ENCODE measurements around the gene MYBBP1A.
"Not testable (repeated sequence)": the region's sequence is repeated elsewhere in the genome, so short reads cannot be mapped to it uniquely, and the experiment has no call there.

MYBBP1A gene

GRCh38 chr17:4554997-4555799 is at the start of gene MYBBP1A:
TSS of gene MYBBP1A (minus strand) at chr17:4555384. CDS start at chr17:4555324, 60 bp downstream.
- peak; percentile 96 for DNase-seq (ENCODE audit: low read depth, low spot score)

- peak; percentile 8 for DNase-seq (ENCODE audit: low read depth, low spot score)
These were observed 49.6 kb upstream of the MYBBP1A start for GRCh38 chr17:4604736-4605135.

DNA sequence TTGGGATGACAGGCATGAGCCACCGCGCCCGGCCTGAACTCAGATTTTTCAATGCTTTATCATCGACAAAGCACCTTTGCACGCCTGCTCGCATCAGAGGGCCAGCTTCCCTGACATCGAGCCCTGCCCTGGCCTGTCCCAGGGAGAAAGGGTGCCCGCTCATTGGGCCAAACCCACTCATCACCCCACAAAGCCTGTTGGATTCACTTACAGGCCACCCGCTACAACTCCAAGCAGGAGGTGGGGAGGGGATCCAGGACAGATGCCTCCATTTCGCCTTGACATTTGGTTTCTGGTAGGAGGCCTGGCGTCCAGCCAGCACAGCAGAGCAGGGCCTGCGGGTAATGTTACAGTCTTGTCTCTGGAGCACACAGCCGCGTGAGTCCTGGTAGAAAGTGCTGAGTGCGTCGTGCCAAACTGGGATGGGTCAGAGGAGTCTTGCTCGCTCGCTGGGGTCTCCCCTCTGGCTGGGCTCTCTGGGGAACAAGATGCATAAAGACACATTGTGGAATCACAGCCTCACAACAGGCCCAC is 49.0 kb upstream of the MYBBP1A start:
- DNase-seq (ENCODE audit: low read depth, low spot score): peak; percentile 53

DNA sequence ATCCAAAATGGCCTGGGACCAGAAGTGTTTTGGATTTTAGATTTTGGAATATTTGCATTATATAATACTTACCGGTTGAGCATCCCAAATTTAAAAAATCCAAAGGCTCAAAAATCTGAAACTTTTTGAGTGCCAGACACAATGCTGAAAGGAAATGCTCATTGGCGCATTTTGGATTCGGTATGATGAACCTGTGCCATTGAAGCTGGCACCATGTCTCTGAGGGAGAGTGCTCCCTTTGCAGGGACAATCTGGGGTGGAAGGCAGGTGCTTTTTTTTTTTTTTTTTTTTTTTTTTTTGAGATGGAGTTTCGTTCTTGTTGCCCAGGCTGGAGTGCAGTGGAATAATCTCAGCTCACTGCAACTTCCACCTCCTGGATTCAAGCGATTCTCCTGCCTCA is 46.9 kb upstream of the MYBBP1A start:
- DNase-seq (ENCODE audit: low read depth, low spot score): no peak

- no peak for DNase-seq (ENCODE audit: low read depth, low spot score)
These were observed 46.1 kb upstream of the MYBBP1A start for GRCh38 chr17:4601326-4601725.

DNA sequence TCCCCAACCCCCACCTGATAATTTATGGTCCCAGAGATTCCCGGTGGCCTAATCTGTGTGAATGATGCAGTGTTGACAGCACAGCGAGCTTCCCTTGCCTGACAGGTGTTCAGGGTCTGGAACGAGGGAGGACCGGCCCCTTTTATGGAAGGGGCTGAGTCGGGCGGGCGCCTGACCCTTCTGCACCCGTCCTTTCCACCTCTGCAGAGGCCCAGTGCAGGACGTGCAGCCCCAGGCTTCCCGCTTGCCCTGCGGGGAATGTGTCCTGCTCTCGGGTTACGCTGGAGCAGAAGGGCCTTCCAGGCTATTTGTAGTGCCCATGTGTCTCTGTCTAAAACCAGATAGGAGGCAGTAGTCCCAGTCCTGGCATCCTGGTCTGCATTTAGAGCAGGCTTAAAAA is 45.4 kb upstream of the MYBBP1A start:
- peak; percentile 94 for DNase-seq (ENCODE audit: low read depth, low spot score)

DNA sequence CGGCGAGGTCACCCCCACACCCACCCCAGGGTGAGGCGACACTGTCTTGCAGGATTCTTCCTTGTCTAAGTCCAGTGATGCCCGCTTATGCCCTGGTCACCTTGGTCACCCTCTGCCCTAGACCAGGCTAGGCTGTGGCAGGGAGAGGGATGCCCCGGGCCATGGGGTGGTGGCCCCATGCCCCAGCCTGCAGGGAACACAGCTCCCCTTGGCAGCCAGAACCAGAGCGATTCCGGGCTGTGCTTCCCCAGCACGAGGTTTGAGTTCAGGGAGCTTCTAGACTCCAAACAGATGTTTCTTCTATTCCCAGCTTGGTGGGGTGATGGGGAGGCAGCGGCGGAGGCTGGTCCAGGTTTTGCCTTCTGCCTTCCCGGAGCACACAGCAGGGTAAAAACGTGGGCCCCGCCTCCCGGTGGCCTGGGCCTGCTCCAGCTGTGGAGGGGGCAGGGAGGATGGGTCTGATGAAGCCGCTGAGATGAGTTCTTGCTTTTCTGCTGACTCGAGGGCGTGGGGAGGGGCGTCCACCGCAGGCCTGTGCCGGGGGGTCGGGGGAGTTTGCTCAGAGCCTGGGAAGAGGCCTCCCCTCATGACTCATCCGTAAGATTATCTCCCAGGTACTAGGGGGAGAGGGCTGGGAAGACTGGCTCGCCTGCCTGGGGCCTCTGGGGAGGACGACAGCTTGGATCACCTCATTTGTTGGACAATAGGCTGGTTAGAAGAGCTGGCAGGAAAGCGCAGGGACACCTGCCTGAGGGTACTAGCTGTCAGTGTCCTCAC is 44.5 kb upstream of the MYBBP1A start:
- peak; percentile 99 for DNase-seq (ENCODE audit: low read depth, low spot score)

DNA sequence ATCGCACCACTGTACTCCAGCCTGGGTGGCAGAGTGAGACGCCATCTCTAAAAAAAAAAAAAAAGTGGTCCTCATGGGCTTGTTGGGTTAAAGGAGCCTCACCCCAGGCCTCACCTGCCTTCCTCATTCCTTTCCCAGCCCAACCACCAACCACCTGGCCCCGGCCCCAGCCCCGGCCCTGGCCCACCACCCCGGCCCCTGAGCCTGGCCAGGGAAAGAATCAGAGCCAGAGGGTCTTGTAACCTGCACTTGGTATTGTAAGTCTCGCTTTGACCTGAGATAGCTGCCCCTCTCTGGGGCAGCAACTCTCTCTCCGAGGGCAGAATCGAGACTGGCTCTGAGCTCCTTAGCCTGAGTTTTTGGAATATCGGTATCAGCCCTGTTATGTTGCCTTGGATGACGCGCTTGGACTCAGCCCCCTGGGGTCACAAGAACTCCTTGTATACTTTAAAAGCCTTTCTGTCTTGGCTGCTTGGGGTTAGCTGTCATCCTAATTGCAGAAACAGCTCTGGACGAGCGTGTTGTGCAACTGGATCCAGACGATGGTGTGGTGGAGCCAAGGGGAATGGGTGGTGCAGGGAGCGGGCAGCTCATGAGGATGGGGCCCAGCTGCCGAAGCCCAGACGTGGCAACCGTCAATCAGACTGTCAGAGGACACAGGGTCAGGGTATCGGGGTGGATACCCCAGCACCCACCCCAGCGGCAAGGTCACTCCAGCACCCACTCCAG is 43.8 kb upstream of the MYBBP1A start:
- peak; percentile 71 for DNase-seq (ENCODE audit: low read depth, low spot score)

- no peak for DNase-seq (ENCODE audit: low read depth, low spot score)
These were observed 42.8 kb upstream of the MYBBP1A start for GRCh38 chr17:4597975-4598374.

- no peak for DNase-seq (ENCODE audit: low read depth, low spot score)
These were observed 41.6 kb upstream of the MYBBP1A start for GRCh38 chr17:4596636-4597380.

GRCh38 chr17:4595685-4596342 is 40.6 kb upstream of the MYBBP1A start:
- not testable (repeated sequence) for DNase-seq (ENCODE audit: low read depth, low spot score)

DNA sequence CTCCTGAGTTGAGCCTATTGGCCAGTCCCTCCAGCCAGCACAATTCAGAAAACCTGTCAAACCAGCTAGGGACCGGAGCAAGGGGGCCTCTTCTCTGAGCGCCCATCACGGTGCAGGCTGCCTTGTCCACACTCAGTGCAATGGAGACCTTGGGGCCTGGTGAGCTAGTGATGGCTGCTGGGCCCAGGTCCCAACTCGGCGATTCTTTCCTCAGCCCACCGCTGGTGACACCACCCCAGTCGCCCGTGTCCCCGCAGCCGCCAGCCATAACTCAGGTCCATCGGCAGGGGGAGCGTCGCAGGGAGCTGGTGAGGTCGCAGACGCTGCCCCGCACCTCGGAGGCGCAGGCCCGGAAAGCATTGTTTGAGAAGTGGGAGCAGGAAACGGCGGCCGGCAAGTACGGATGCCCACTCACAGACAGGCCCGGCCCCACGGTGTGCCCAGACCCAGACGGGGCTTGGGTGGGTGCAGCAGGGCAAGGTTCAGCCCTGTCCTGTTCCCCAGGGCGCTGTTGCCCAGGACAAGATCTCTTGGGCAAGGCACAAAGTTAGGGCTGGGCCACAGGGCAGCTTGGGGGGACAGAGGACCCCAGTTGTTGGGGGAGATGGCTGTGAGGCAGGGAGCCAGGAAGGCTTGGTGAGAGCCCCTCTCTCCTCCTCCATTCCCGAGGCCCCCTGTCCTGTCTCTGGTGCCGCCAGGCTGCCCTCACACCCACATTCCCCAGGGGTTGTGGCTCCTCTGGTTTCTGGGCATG is 39.9 kb upstream of the MYBBP1A start:
- peak; percentile 79 for DNase-seq (ENCODE audit: low read depth, low spot score)

DNA sequence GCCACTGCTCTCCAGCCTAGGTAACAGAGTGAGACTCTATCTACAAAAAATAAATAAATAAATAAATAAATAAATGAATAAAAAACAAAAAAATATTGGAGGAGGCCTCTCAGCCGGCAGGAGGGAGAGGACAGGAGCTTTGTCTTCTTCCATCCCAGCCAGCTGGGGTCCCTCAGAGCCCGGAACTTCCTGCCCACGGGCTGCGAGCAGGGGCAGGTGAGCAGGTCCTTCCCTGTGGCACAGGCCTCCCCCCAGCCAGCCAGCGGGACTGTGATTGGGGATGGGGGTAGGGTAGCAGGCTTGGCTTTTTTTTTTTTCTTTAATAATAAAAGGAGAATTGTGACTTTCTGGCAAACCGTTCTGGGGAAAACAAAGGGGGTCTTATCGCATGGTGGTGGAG is 39.2 kb upstream of the MYBBP1A start:
- DNase-seq (ENCODE audit: low read depth, low spot score): no peak

DNA sequence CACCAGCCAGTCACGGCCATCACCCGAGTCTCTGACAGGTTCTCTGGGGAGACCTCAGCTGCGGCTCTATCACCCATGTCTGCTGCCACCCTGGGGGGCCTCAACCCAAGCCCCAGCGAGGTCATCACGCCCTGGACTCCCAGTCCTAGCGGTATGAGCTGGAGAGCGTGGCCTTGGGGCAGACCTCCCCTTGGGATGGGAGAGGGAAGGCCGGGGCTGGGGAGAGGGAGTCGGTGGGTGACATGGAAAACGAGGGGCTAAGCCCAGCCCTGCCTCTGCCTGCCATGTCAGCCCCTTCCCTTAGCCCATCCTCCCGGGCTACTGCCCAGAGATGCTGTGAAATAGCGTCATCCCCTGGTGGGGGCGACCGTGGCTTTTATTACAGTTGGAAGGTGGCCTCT is 37.8 kb upstream of the MYBBP1A start:
- no peak for DNase-seq (ENCODE audit: low read depth, low spot score)

DNA sequence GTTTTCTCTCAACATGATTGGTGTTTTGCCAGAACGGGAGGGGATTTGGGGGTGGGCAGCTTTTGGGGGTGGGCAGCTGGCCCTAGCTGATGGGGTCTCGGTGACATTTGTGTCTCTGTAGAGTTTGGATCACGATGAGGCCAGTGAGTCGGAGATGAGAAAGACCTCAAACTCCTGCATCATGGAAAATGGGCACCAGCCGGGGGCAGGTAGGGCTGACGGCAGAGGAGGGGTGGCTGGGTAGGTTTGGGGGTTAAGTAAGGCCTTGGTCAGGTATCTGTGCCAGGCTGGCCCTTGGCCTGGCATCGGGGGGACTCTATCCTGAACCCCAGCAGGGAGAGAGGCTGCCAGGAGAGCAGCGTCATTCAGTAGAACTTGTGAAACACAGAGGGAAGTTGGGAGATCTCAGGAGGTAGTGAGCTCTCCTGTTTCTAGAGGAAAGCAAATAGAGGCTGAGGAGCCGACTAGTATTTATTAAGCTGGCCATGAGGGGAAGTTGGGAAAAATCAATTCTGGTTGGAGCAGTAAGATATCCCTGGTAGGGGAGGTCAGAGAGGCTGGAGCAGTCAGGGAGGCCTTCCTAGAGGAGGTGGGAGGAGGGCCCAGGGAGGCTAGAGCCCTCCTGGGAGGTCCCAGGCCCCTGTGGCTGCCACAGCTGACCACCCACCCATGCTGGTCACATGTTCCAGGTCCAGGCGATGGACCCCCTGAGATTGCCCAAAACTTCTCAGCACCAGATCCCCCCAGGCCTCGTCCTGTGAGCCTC is 37.2 kb upstream of the MYBBP1A start:
- DNase-seq (ENCODE audit: low read depth, low spot score): no peak

DNA sequence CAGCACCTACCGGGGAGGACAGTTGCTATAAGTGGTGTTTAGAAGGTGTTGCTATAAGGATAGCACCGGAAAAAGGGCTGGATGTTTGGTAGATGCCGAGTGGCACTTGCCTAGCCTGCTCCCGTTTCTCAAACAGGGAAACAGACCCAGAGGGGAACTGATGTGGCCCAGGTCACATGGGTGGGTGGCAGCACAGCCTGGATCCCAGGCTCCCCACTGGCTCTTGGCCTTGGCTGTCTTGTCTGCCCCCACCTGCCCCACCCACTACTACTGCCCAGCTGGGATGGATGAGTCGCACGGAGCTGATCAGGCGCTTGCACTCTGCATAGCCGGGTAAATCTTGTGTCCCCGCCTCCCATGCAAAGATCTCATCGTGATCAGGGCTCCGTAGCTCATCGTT is 36.3 kb upstream of the MYBBP1A start:
- no peak for DNase-seq (ENCODE audit: low read depth, low spot score)

DNA sequence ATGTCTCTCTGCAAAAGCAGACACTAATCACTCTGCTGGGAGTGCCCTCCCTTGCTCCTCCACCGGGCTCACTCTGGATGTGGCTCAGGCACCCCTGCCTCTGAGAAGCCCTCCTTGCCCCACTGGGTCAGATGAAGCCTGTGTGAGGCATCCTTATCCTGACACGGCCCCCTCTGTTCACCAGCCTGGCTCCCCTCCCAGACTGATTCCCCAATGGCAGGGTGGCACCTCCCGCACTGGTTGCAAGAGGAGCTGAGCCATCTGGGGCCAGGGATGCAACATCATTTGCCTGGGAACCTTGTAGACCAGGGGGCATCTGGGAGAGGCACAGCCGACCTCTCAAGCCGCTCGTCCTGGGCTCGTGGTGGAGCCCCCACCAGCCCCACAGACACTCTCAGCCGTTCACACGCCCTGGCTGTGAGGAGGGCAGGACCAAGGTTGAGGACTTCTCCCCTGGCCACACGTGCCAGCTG is 35.8 kb upstream of the MYBBP1A start:
- DNase-seq (ENCODE audit: low read depth, low spot score): no peak

GRCh38 chr17:4590042-4590441 is 34.9 kb upstream of the MYBBP1A start:
- not testable (repeated sequence) for DNase-seq (ENCODE audit: low read depth, low spot score)

Data from ELF-1 (cell line).